ENCODE measurements around the gene BACE2. TPM values are rescaled to one million over a fixed set of nuclear protein-coding genes. Genes with fewer than 3 reads are reported as not detected.

BACE2 gene
- total and polyA plus RNA-seq, 2 of the 13 experiments (the other 11 are each of a cell fraction or from before 2014, with no cell fraction given) = 0.07 to 0.11 TPM

DNA sequence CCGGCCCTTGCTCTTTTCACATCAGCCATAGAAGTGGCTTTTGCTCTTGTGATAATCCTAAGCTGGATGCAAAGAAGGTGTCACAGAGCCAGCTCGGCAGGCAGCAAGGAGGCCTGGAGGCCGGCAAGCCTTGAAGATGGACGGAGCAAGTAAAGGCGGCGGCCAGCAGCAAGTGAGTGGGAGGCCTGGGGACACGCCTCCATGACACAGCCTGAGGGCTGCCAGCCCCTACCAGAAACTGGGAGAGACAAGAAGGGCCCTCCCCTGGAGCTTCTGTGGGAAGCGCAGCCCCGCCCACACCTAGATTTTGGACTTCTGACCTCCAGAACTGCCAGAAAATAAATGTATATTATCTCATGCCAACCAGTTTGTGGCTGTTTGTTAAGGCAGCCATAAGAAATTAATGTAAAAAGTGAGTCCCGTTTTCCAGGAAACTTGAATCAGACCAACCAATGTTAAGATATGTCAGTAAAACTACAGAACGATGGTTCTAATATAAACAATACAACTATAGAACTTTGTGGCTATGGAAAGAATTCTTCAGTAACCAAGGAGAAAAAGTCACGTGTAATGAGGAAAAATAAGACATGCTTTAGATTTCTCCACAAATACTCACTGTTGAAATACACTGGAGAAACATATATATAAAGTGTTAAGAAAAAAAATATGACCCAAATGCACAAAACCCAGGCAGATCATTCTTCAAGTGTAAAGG, 49.9 kb downstream of the BACE2 start:
- CTCF ChIA-PET (ENCODE audit: low intra/inter-chr PET ratio, low total read pairs) = no interaction called here
- TF ChIP-seq NONO (IDR thresholded peaks at IDR 0.05) (no peak), NONO (CRISPR knock-in tag; conservative IDR thresholded peaks at IDR 0.05) (no peak), ARID4A (CRISPR knock-in tag; IDR thresholded peaks at IDR 0.05; ENCODE audit: borderline replicate concordance) (no peak), ZNF138 (CRISPR knock-in tag; IDR thresholded peaks at IDR 0.05; ENCODE audit: low read depth) (no peak), ZNF773 (CRISPR knock-in tag; IDR thresholded peaks at IDR 0.05; ENCODE audit: borderline replicate concordance) (no peak), ZNF12 (CRISPR knock-in tag; IDR thresholded peaks at IDR 0.05) (no peak), ZFP90 (CRISPR knock-in tag; IDR thresholded peaks at IDR 0.05; ENCODE audit: borderline replicate concordance) (no peak), ZNF629 (CRISPR knock-in tag; conservative IDR thresholded peaks at IDR 0.05) (no peak), IRF2 (CRISPR knock-in tag; IDR thresholded peaks at IDR 0.05) (no peak), CCAR2 (optimal IDR thresholded peaks at IDR 0.05; ENCODE audit: low read depth, low read length) (no peak), ZNF253 (CRISPR knock-in tag; IDR thresholded peaks at IDR 0.05; ENCODE audit: borderline replicate concordance) (no peak), ZNF18 (CRISPR knock-in tag; IDR thresholded peaks at IDR 0.05; ENCODE audit: insufficient replicate concordance) (no peak), CREB3 (CRISPR knock-in tag; IDR thresholded peaks at IDR 0.05) (no peak), ZNF788 (CRISPR knock-in tag; IDR thresholded peaks at IDR 0.05; ENCODE audit: borderline replicate concordance) (no peak)
- TF ChIP-seq, protein P1, sequence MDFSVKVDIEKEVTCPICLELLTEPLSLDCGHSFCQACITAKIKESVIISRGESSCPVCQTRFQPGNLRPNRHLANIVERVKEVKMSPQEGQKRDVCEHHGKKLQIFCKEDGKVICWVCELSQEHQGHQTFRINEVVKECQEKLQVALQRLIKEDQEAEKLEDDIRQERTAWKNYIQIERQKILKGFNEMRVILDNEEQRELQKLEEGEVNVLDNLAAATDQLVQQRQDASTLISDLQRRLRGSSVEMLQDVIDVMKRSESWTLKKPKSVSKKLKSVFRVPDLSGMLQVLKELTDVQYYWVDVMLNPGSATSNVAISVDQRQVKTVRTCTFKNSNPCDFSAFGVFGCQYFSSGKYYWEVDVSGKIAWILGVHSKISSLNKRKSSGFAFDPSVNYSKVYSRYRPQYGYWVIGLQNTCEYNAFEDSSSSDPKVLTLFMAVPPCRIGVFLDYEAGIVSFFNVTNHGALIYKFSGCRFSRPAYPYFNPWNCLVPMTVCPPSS (IDR thresholded peaks at IDR 0.05) = no peak

More for the DNA sequence above, 49.9 kb downstream of the BACE2 start:
- POLR2A ChIA-PET = no interaction called here
- intact Hi-C loops (cut with micrococcal nuclease; ENCODE audit: unreplicated experiment) = no loop called here
- Histone ChIP-seq H4K20me1 (ENCODE audit: insufficient read depth, low read length) (no peaks in the 10 kb centered on the region), H3K27me3 (ENCODE audit: control insufficient read depth in 1 of 2, insufficient read depth in 2 of 2, low read length in 2 of 2) (peaks cover 0 to 23% of the 10 kb centered on the region in 2 experiments; a peak in 3 of 5 replicates), H2AFZ (ENCODE audit: low read length) (no peak overlapping the region), H3K27ac (ENCODE audit: extremely low read length, insufficient read depth, low read length) (no peak overlapping the region), H3K4me2 (ENCODE audit: low read depth, low read length) (peak overlapping the region; percentile 39; the same call in 1 of the 2 replicates), H3K79me2 (ENCODE audit: insufficient read depth, low read length) (no peaks in the 10 kb centered on the region), H3K9ac (ENCODE audit: insufficient read depth, low read depth, low read length) (no peak overlapping the region), H3K9me3 (ENCODE audit: low read length) (no peaks in the 10 kb centered on the region), H3K4me1 (ENCODE audit: insufficient read depth, low read length) (no peaks in the 10 kb centered on the region), H3K4me3 (replicated peaks in 1 of 3; ENCODE audit: insufficient read depth in 1 of 3, low read depth in 2 of 3, low read length in 3 of 3) (no peak overlapping the region), H3K36me3 (replicated peaks in 1 of 2; ENCODE audit: control insufficient read depth in 1 of 2, insufficient read depth in 2 of 2, low read length in 2 of 2) (no peaks in the 10 kb centered on the region)
- DNase-seq (ENCODE audit: low spot score) (no peak), ATAC-seq (peak; percentile 64), FAIRE-seq (no peak)
- WGBS (ENCODE audit: low lambda C conversion rate) = 17% methylated on average over 11 of the region's 12 CpGs
- in situ Hi-C loops (cut with HindIII; ENCODE audit: extremely low pct_ligation_motif_present, low pct_unique_long_range_greater_than_20kb) = no loop called here
- no TSS peak for BruUV-seq (replicated peaks)
